IPS-15b (cell line): ENCODE measurements around the gene C9orf78.
"Not testable (repeated sequence)": the region's sequence is repeated elsewhere in the genome, so short reads cannot be mapped to it uniquely, and the experiment has no call there.

Experiments used
- H3K27me3 ChIP-seq: one replicate; pipeline ENCODE4 v1.6.1; 2013; ENCODE audit warnings: low read length; ENCODE audit not compliant: control insufficient read depth, insufficient read depth
- H3K36me3 ChIP-seq: one replicate; pipeline ENCODE4 v1.6.1; 2013; ENCODE audit warnings: low read length; ENCODE audit not compliant: control insufficient read depth, insufficient read depth
- H3K4me1 ChIP-seq: one replicate; pipeline ENCODE4 v1.6.1; 2013; ENCODE audit warnings: mild to moderate bottlenecking, low read length; ENCODE audit not compliant: control insufficient read depth, insufficient read depth
- H3K4me3 ChIP-seq: one replicate; pipeline ENCODE4 v1.5.1; 2013; ENCODE audit warnings: low read depth, low read length
- H3K9ac ChIP-seq: one replicate; pipeline ENCODE4 v1.6.1; 2013; ENCODE audit warnings: low read depth, mild to moderate bottlenecking, low read length
- H3K9me3 ChIP-seq: one replicate; pipeline ENCODE4 v1.6.1; 2013; ENCODE audit warnings: mild to moderate bottlenecking, low read length; ENCODE audit not compliant: control insufficient read depth, insufficient read depth

The C9orf78 gene

DNA sequence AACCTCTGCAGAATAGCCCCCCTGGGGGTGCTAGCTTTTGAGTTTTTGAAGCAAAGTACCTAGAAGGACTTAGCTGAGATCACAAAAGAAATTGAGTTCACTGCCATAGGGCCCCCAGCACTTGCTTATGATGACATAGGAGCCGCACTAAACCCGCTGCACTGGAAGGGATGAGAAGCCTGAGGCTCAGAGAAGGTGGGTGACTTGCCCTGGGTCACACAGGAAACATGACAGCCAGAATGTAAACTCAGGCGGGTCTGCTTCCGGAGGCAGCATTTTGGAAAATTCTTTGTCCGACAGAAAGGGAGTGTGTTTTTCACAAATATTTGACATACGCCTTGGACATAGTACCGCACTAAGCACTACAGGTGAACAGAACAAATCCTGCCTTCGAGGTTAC, 40.5 kb downstream of the C9orf78 start:
- Histone ChIP-seq H3K9ac (no peak overlapping the region), H3K9me3 (no peaks in the 10 kb centered on the region), H3K27me3 (peaks cover 2% of the 10 kb centered on the region), H3K4me3 (no peak overlapping the region), H3K36me3 (no peaks in the 10 kb centered on the region), H3K4me1 (no peaks in the 10 kb centered on the region)

DNA sequence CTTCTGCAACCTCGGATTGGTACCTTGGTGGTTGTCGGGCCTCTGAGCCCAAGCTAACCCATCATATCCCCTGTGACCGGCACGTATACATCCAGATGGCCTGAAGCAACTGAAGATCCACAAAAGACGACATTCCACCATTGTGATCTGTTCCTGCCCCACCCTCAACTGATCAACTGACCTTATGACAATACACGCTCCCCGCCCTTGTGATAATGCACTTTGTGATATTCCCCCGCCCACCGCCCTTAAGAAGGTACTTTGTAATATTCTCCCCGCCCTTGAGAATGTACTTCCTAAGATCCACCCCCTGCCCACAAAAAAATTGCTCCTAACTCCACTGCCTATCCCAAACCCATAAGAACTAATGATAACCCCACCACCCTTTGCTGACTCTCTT, 48.6 kb downstream of the C9orf78 start:
- H3K4me3 ChIP-seq = no peak overlapping the region
- H3K4me1 ChIP-seq = no peaks in the 10 kb centered on the region
- no peaks in the 10 kb centered on the region for H3K36me3 ChIP-seq
- no peaks in the 10 kb centered on the region for H3K9me3 ChIP-seq
- no peaks in the 10 kb centered on the region for H3K27me3 ChIP-seq
- H3K9ac ChIP-seq = no peak overlapping the region

- Histone ChIP-seq H3K4me3 (no peak overlapping the region), H3K4me1 (no peaks in the 10 kb centered on the region), H3K36me3 (no peaks in the 10 kb centered on the region), H3K9ac (no peak overlapping the region), H3K27me3 (no peaks in the 10 kb centered on the region), H3K9me3 (no peaks in the 10 kb centered on the region)
These were observed 49.2 kb downstream of the C9orf78 start for GRCh38 chr9:129785866-129786265.

DNA sequence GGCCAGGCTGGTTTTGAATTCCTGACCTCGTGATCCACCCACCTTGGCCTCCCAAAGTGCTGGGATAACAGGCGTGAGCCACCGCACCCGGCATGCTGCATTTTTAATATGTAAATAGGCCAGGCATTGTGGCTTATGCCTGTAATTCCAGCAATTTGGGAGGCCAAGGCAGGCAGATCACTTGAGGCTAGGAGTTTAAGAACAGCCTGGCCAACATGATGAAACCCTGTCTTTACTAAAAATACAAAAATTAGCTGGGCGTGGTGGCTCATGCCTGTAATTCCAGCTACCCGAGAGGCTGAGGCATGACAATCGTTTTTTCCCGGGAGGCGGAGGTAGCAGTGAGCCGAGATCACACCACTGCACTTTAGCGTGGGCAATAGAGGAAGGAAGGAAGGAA, 50.1 kb downstream of the C9orf78 start:
- H3K27me3 ChIP-seq, H3K9me3 ChIP-seq, H3K4me1 ChIP-seq, H3K36me3 ChIP-seq, H3K4me3 ChIP-seq, H3K9ac ChIP-seq: not testable (repeated sequence)

- Histone ChIP-seq H3K4me3 (no peak overlapping the region), H3K9ac (no peak overlapping the region), H3K36me3 (no peaks in the 10 kb centered on the region), H3K4me1 (no peaks in the 10 kb centered on the region), H3K9me3 (no peaks in the 10 kb centered on the region), H3K27me3 (no peaks in the 10 kb centered on the region)
These were observed 51.3 kb downstream of the C9orf78 start for GRCh38 chr9:129783516-129784361.

DNA sequence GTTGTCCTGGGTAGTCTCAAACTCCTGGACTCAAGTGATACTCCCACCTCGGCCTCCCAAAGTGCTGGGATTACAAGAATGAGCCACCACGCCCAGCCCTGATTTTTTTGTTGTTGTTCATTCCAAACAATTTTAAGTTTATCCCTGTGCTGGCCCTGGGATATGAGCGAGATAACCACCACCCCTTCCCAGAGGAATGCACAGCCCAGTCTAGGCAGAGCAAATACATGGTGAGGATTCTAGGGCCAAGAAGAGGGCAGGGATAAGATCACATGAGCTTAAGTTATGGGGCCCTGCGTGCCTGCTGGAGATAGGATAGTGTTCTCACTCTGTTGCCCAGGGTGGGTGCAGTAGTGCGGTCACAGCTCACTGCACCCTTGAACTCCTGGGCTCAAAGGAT, 53.1 kb downstream of the C9orf78 start:
- Histone ChIP-seq H3K36me3 (no peaks in the 10 kb centered on the region), H3K9ac (no peak overlapping the region), H3K27me3 (no peaks in the 10 kb centered on the region), H3K4me1 (peaks cover 4% of the 10 kb centered on the region), H3K4me3 (no peak overlapping the region), H3K9me3 (no peaks in the 10 kb centered on the region)

- Histone ChIP-seq H3K36me3 (no peaks in the 10 kb centered on the region), H3K9ac (no peak overlapping the region), H3K9me3 (no peaks in the 10 kb centered on the region), H3K4me1 (peaks cover 8% of the 10 kb centered on the region), H3K27me3 (no peaks in the 10 kb centered on the region), H3K4me3 (no peak overlapping the region)
These were observed 53.9 kb downstream of the C9orf78 start for GRCh38 chr9:129781131-129781530.

DNA sequence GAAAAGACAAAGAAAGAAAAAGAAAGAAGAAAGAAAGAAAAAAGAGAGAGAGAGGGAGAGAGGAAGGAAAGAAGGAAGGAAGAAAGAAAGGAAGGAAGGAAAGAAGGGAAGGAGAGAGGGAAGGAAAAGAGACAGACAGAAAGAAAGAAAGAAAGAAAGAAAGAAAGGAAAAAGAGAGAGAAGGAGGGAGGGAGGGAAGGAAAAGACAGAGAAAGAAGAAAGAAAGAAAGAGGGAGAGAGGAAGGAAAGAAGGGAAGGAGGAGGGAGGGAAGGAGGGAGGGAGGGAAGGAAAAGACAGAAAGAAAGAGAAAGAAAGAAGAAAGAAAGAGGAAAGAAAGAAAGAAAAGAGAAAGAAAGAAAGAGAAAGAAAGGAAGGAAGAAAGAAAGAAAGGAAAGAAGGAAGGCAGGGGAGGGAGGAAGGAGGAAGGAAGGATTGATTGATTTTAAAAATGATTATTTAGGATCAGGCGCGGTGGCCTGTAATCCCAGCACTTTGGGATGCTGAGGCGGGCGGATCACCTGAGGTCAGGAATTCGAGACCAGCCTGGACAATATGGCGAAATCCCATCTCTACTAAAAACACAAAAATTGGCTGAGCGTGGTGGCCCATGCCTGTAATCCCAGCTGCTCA, 55.4 kb downstream of the C9orf78 start:
- Histone ChIP-seq H3K9me3 (no peaks in the 10 kb centered on the region), H3K27me3 (no peaks in the 10 kb centered on the region), H3K4me1 (peaks cover 8% of the 10 kb centered on the region), H3K36me3 (no peaks in the 10 kb centered on the region), H3K4me3 (no peak overlapping the region), H3K9ac (no peak overlapping the region)

- no peaks in the 10 kb centered on the region for H3K27me3 ChIP-seq
- no peak overlapping the region for H3K9ac ChIP-seq
- no peaks in the 10 kb centered on the region for H3K9me3 ChIP-seq
- no peak overlapping the region for H3K4me3 ChIP-seq
- no peaks in the 10 kb centered on the region for H3K36me3 ChIP-seq
- H3K4me1 ChIP-seq = peaks cover 8% of the 10 kb centered on the region
These were observed 56.6 kb downstream of the C9orf78 start for GRCh38 chr9:129778469-129778868.

DNA sequence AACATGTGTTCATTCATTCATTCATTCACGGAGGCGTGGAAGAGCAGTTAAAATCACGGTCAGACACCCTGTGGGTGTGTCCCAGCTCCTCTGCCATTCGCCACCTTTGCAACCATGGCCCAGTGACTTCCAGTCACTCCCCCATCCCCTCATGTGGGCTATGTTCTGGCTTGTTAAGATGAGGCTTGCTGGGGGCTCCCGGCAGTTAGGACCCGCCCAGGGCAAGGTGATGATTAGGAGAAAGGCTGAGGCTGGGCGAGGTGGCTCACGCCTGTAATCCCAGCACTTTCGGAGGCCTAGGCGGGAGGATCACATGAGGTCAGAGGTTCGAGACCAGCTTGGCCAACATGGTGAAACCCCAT, 57.3 kb downstream of the C9orf78 start:
- Histone ChIP-seq H3K36me3 (no peaks in the 10 kb centered on the region), H3K9ac (no peak overlapping the region), H3K4me1 (peaks cover 8% of the 10 kb centered on the region), H3K9me3 (no peaks in the 10 kb centered on the region), H3K27me3 (no peaks in the 10 kb centered on the region), H3K4me3 (no peak overlapping the region)
